GM19023 (cell line): ENCODE measurements around the gene ZNF202.
"Not testable (repeated sequence)": the region's sequence is repeated elsewhere in the genome, so short reads cannot be mapped to it uniquely, and the experiment has no call there.

Source experiments
- ATAC-seq: cut with Tn5 transposase; IDR thresholded peaks from one replicate; pipeline ENCODE4 v1.9.1; 2021; ENCODE audit warnings: mild to moderate bottlenecking, moderate library complexity; ENCODE audit not compliant: unreplicated experiment

ZNF202 gene

DNA sequence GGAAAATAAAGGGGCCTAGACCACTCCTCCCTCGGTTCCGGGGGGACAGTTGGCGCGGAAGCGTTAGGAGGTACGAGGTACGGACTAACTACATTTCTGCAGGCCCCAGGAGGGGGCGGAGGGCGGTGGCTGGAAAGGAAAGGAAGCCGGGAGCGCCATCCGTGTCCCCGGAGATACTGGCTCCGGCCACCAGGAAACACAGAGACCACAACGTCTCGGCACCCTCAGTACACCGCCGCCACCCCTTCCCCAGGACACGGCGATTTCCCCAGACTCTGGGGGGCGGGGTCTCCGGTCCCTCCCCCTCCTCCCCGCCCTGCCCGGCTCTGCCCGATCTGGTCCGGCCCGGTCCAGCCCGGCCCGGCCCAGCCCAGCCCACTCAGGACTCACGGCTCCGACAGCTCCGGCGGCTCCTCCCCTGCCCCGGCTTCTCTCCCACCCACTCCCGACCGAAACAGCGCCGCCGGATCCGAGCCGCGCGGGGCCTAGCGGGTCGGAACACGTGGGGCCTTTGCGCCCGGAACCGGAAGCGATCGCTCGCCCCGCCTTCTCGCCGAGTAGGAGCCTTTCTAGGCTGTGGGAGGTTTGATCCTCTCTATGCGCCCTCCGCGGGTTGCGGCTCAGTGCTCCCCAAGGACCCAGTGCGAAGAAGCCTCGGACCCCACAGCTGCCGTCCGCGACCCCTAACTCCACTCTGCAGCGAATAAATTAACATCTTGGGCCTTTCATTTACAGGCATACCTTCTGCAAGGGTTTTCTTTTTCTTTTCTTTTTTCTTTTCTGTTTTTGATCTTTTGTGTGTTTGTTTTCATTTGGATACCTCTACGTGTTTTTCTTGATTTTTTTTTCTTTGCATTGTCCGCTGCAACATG is at the start of gene ZNF202:
ZNF202 (minus strand) TSS at position 502 of the 872 bp plus-strand sequence. CDS start 10,772 bp downstream, outside the sequence.
- peak; percentile 98 for ATAC-seq

GRCh38 chr11:123783536-123783935 is 42.1 kb upstream of the ZNF202 start:
- ATAC-seq, result no peak

DNA sequence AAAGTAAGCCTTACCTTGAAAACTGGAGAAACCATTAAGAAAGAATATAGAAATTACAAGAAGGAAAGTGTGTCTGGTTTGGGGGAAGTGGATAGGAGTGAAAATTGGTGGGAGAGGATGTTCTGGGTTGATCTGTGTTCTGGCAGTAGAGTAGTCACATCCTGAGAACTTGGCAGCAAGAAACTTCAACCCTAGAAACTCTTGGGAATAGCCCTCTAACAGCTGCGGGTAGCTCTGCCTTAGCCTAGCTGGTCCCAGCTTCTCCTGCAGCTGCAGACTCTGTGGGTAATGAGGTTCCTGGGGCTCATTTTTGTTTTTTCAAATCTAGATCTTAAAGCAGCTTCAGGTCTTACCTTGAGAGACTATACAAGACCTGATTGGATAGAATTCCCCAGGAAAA is 37.1 kb upstream of the ZNF202 start:
- no peak for ATAC-seq

GRCh38 chr11:123775715-123776549 is 34.5 kb upstream of the ZNF202 start:
- no peak for ATAC-seq

GRCh38 chr11:123775289-123775688 is 33.8 kb upstream of the ZNF202 start:
- ATAC-seq, result no peak

- ATAC-seq, result no peak
These were observed 32.5 kb upstream of the ZNF202 start for GRCh38 chr11:123773959-123774358.

DNA sequence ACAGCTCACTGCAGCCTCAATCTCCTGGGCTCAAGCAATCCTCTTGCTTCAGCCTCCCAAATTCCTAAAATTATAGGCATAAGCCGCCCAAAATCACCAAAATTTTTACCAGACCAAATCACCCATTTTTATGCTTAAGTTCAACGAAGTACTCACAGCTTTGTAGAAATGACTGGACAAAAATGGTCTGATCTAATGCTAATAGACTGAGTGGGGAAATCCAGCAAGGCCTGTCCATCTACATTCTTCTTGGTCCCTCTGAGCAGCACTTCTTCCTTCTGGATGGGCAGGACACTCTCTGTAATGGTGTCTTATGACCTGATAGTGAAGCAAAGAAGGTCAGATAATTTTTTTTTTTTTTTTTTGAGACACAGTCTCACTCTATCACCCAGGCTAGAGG is 31.6 kb upstream of the ZNF202 start:
- ATAC-seq, result no peak

GRCh38 chr11:123771664-123772063 is 30.2 kb upstream of the ZNF202 start:
- ATAC-seq, result no peak

DNA sequence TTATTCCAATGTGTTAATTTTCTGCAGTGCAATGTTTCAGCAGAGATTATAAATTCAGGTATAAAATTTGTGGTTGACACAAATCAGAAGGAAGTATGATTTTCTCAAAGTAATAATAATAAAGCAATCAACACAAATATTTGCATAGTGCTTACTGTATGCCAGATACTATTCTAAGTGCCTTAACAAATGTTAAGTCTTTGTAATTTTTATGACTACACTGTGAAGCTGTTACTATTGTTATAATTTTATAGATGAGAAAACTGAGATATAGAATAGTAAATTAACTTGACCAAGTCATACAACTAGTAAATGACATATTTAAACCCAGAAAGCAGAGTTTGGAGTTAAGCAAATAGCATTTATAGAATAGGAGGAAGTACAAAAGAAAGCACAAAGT is 29.3 kb upstream of the ZNF202 start:
- ATAC-seq, result no peak

DNA sequence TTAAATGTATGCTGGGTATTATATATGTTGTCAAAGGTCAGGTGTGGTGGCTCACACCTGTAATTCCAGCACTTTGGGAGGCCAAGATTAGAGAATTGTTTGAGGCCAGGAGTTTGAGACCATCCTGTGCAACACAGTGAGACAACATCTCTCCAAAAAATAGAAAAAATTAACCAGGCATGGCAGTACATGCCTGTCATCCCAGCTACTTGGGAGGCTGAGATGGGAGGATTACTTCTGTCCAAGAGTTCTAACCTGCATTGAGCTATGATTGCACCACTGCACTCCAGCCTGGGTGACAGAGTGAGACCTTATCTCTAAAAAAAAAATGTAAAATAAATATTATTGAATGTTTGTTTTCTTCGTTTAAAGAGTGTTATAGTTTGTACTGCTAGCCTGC is 24.1 kb upstream of the ZNF202 start:
- no peak for ATAC-seq

DNA sequence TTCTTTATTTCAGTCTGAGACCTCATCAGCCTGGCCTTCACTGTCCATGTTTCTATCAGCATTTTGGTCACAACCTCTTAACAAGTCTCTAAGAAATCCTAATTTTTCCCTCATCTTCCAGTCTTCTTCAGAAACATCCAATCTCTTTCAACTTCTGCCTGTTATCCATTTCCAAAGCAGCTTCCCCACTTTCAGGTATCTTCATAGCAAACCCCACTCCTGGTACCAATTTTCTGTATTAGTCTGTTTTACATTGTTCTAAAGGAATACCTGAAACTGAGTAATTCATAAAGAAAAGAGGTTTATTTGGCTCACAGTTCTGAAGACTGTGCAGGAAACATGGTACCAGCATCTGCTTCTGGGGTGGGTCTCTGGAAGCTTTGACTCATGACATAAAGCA is 21.0 kb upstream of the ZNF202 start:
- no peak for ATAC-seq

GRCh38 chr11:123760894-123761293 is 19.4 kb upstream of the ZNF202 start:
- ATAC-seq, result no peak

DNA sequence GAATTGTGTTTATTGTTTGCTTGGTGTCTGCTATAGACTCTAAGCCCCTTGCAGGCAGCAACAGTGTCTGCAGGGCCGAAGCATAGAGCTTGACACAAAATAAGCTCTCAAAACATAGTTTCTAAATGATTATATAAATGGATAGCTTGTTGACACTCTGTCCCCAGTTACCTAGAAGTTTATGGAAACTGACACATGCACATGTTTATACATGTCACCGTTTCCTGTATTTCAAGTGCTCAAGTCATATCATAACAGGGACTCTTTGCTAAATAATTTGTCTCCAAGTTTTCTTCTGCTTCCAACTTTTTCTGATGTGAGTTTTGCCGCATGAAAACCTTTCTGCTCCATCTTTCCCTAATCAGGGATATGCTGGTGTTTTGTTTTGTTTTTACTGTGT is 16.5 kb upstream of the ZNF202 start:
- ATAC-seq, result no peak

- ATAC-seq, result no peak
These were observed 14.4 kb upstream of the ZNF202 start for GRCh38 chr11:123755813-123756212.

- ATAC-seq, result no peak
These were observed 13.9 kb upstream of the ZNF202 start for GRCh38 chr11:123755344-123755743.

- no peak for ATAC-seq
These were observed 12.7 kb upstream of the ZNF202 start, which contains the start of gene OR6X1 for GRCh38 chr11:123754101-123754568. Gene OR6X1 (minus strand): TSS chr11:123754518. CDS start chr11:123754518, 0 bp downstream.

GRCh38 chr11:123753110-123753509 is 11.7 kb upstream of the ZNF202 start:
- no peak for ATAC-seq

GRCh38 chr11:123751781-123752180 is 10.3 kb upstream of the ZNF202 start:
- no peak for ATAC-seq

DNA sequence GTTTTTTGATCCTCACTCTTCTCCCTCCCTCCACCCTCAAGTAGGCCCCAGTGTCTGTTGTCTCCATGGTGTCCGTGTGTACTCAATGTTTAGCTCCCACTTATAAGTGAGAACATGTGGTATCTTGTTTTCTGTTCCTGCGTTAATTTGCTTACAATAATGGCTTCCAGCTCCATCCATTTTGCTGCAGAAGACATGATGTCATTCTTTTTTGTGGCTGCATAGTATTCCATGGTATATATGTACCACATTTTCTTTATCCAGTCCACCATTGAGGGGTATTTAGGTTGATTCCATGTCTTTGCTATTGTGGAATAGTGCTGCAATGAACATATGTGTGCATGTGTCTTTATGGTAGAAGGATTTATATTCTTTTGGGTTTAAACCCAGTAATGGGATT is 6.9 kb upstream of the ZNF202 start:
- not testable (repeated sequence) for ATAC-seq

DNA sequence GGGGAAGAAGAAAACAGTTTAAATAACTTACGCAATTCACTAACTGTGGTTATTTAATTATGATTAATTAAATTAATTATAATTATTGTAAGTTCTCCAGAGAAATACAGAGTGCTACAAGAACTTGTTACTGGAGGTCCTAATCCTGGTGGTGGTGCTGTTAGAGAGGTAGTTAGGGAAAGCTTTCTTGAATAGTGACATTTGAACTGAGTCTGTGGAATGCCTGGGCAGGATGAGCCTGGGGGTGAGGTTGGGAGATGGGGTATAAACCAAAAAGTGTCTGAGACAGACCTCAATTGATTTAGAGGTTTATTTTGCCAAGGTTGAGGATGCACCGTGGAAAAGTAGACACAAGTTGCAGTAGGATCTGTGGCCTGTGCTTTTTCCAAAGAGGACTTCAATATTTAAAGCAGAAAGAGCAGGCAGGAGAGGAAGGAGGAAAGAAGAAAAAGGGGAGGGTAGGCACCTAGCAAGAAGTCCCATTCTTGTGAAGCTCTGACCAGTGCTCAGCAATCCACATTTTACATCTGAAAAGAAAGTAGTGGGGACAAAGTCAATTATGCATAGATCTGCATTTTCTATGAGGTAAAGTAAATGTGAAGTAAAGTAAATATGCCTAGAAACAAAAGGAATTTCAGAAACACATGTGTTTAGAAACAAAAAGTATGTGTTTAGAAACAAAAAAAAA is 4.4 kb upstream of the ZNF202 start:
- ATAC-seq, result no peak

GRCh38 chr11:123742724-123743120 is 1.3 kb upstream of the ZNF202 start:
- no peak for ATAC-seq
